ENCODE measurements around the gene NAPB.
A peak's percentile ranks its signal among the peaks of the same experiment; 100 is the strongest.

The NAPB gene

GRCh38 chr20:23369072-23369823 is 52.0 kb downstream of the NAPB start:
- no peak for DNase-seq (ENCODE audit: low read depth in 2 of 2, low spot score in 1 of 2)

- DNase-seq (ENCODE audit: low read depth in 2 of 2, low spot score in 1 of 2) = no peak
Observed at GRCh38 chr20:23368316-23369071, 52.8 kb downstream of the NAPB start.

- no peak for DNase-seq (ENCODE audit: low read depth in 2 of 2, low spot score in 1 of 2)
Observed at GRCh38 chr20:23367770-23368169, 53.5 kb downstream of the NAPB start.

GRCh38 chr20:23366384-23366783 is 54.9 kb downstream of the NAPB start:
- DNase-seq (ENCODE audit: low read depth in 2 of 2, low spot score in 1 of 2) = no peak

- no peak for DNase-seq (ENCODE audit: low read depth in 2 of 2, low spot score in 1 of 2)
Observed at GRCh38 chr20:23365390-23366165, 55.7 kb downstream of the NAPB start.

GRCh38 chr20:23363257-23363649 is 58.0 kb downstream of the NAPB start:
- no peak for DNase-seq (ENCODE audit: low read depth in 2 of 2, low spot score in 1 of 2)

- DNase-seq (ENCODE audit: low read depth in 2 of 2, low spot score in 1 of 2) = peak in 1 of 2 donors; percentile 8
Observed at GRCh38 chr20:23362392-23363256, 58.7 kb downstream of the NAPB start.

GRCh38 chr20:23361476-23362391 is 59.6 kb downstream of the NAPB start, which contains the start of gene GZF1:
GZF1 (plus strand) TSS chr20:23362182; CDS start chr20:23364384, 2,202 bp downstream.
- DNase-seq (ENCODE audit: low read depth in 2 of 2, low spot score in 1 of 2) = peak; percentile 95 to 98

GRCh38 chr20:23361119-23361475 is 60.2 kb downstream of the NAPB start:
- DNase-seq (ENCODE audit: low read depth in 2 of 2, low spot score in 1 of 2) = no peak

- no peak for DNase-seq (ENCODE audit: low read depth in 2 of 2, low spot score in 1 of 2)
Observed at GRCh38 chr20:23360531-23360930, 60.8 kb downstream of the NAPB start.

GRCh38 chr20:23358923-23359593 is 62.2 kb downstream of the NAPB start:
- DNase-seq (ENCODE audit: low read depth in 2 of 2, low spot score in 1 of 2) = no peak

- no peak for DNase-seq (ENCODE audit: low read depth in 2 of 2, low spot score in 1 of 2)
Observed at GRCh38 chr20:23358563-23358906, 62.8 kb downstream of the NAPB start.

- DNase-seq (ENCODE audit: low read depth in 2 of 2, low spot score in 1 of 2) = peak; percentile 99 to 100
Observed at GRCh38 chr20:23357767-23358562, 63.3 kb downstream of the NAPB start.

- no peak for DNase-seq (ENCODE audit: low read depth in 2 of 2, low spot score in 1 of 2)
Observed at GRCh38 chr20:23356203-23356602, 65.1 kb downstream of the NAPB start.

GRCh38 chr20:23350904-23351838 is 70.1 kb downstream of the NAPB start:
- DNase-seq (ENCODE audit: low read depth in 2 of 2, low spot score in 1 of 2) = peak; percentile 33 to 35

- DNase-seq (ENCODE audit: low read depth in 2 of 2, low spot score in 1 of 2) = peak; percentile 90 to 91
Observed at GRCh38 chr20:23350196-23350903, 70.9 kb downstream of the NAPB start, which contains the start of gene NXT1. NXT1 (plus strand) TSS chr20:23350791; CDS start chr20:23354042, 3,251 bp downstream.

Measured in stimulated activated CD8-positive, alpha-beta memory T cell treated with anti-CD3 and anti-CD28 coated beads, Interleukin-4, amount 100 ng/mL, for 4 hours (primary cell).